ENCODE measurements around the gene EIF1AD. TPM values are rescaled to one million over a fixed set of nuclear protein-coding genes. Genes with fewer than 3 reads are reported as not detected.

EIF1AD gene
- total RNA-seq, 1 donor from 2014 or later, result 45.3 TPM

- TF ChIP-seq, protein P1, sequence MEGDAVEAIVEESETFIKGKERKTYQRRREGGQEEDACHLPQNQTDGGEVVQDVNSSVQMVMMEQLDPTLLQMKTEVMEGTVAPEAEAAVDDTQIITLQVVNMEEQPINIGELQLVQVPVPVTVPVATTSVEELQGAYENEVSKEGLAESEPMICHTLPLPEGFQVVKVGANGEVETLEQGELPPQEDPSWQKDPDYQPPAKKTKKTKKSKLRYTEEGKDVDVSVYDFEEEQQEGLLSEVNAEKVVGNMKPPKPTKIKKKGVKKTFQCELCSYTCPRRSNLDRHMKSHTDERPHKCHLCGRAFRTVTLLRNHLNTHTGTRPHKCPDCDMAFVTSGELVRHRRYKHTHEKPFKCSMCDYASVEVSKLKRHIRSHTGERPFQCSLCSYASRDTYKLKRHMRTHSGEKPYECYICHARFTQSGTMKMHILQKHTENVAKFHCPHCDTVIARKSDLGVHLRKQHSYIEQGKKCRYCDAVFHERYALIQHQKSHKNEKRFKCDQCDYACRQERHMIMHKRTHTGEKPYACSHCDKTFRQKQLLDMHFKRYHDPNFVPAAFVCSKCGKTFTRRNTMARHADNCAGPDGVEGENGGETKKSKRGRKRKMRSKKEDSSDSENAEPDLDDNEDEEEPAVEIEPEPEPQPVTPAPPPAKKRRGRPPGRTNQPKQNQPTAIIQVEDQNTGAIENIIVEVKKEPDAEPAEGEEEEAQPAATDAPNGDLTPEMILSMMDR (conservative IDR thresholded peaks at IDR 0.05; ENCODE audit: low read depth, low read length), result no peak
- DNase-seq (ENCODE audit: low read depth), result no peak
- H3K4me3 ChIP-seq (ENCODE audit: low read depth, low read length), result no peak overlapping the region
Observed at GRCh38 chr11:65982824-65983588, 19.0 kb downstream of the EIF1AD start.

- no peak for DNase-seq (ENCODE audit: low read depth)
- no peak overlapping the region for H3K4me3 ChIP-seq (ENCODE audit: low read depth, low read length)
- TF ChIP-seq, protein P1 (conservative IDR thresholded peaks at IDR 0.05; ENCODE audit: low read depth, low read length), result no peak
Observed at GRCh38 chr11:65981972-65982823, 19.8 kb downstream of the EIF1AD start.

DNA sequence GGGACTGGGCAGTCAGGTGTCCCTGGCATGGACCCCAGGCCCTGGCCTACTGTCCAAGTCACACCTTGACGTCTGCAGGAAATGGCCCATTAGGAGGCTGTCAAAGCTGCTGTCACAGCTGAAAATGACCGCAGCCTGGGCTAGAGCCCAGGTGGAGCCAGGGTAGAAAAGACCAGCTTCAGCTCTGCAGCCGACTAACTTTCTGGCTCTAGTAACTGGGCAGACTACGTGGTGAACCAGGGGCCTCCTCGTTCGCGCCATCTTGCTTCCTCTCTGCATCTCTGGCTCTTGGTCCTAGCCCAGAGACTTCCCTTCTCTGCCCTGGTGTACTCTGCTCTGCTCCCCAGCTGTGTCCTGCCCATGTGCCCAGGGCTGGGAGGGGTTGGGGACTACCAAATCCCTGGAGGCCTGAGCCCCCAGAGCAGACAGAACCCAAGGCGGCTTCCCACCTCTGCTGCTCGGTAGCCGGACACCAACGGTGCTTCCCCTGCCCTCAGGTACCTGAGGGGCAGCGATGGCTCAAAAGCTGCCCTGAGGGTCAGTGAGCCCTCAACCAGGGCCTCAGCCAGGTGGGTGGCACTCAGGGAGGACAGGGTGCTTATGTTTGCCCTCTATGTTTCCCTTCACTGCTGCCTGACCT, 20.7 kb downstream of the EIF1AD start:
- no peak overlapping the region for H3K4me3 ChIP-seq (ENCODE audit: low read depth, low read length)
- TF ChIP-seq, protein P1 (conservative IDR thresholded peaks at IDR 0.05; ENCODE audit: low read depth, low read length), result no peak
- no peak for DNase-seq (ENCODE audit: low read depth)

GRCh38 chr11:65979261-65979759, 22.6 kb downstream of the EIF1AD start:
- no peak overlapping the region for H3K4me3 ChIP-seq (ENCODE audit: low read depth, low read length)
- TF ChIP-seq, protein P1 (conservative IDR thresholded peaks at IDR 0.05; ENCODE audit: low read depth, low read length), result no peak
- no peak for DNase-seq (ENCODE audit: low read depth)

GRCh38 chr11:65978391-65979238, 23.3 kb downstream of the EIF1AD start:
- no peak for DNase-seq (ENCODE audit: low read depth)
- H3K4me3 ChIP-seq (ENCODE audit: low read depth, low read length), result no peak overlapping the region
- TF ChIP-seq, protein P1 (conservative IDR thresholded peaks at IDR 0.05; ENCODE audit: low read depth, low read length), result no peak
